ENCODE results near the gene MANF.

The MANF gene

DNA sequence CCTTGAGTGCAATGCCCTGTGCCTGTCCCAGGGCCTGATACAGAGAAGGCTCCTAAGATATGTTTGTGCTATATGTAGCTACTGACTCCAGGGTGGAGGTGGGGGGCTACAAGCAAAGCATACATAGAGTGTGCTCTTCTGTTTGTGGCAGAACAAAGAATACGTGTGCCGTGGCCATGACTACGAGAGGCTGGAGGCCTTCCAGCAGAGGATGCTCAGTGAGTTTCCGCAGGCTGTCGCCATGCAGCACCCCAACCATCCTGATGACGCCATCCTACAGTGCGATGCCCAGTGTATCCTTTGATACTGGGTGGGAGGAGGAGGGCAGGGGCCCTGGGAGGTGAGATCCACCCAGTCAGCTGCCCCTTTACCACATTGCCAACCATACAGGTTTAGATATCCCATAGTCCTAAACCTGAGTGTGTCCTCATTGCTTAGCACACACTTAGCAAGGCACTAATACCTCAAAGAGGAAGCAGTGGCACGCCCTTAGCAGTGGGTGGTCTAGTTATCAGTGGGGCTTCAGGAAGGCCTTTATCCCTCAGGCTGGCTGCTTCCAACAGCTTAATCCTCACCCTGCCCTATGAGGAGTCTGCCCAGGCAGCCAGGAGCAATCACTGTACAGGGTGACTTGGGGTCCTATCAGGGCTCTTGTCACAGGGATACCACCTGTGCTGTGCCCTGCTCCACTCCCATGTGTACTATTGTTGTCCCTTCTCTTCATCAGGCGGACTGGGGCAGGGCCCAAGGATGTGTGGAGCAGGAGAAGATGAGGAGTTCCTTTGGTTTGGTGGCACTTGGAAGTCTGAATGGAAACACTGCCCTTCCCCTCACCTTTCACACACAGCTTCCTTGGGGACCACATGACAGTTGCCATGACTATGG, 30.1 kb upstream of the MANF start:
- Histone ChIP-seq H3K4me1 (no peaks in the 10 kb centered on the region), H3K9me3 (no peaks in the 10 kb centered on the region), H3K27me3 (no peaks in the 10 kb centered on the region), H3K4me3 (ENCODE audit: low read depth, low read length) (no peak overlapping the region), H3K36me3 (no peaks in the 10 kb centered on the region)
- DNase-seq: no peak
- TF ChIP-seq, protein P1, sequence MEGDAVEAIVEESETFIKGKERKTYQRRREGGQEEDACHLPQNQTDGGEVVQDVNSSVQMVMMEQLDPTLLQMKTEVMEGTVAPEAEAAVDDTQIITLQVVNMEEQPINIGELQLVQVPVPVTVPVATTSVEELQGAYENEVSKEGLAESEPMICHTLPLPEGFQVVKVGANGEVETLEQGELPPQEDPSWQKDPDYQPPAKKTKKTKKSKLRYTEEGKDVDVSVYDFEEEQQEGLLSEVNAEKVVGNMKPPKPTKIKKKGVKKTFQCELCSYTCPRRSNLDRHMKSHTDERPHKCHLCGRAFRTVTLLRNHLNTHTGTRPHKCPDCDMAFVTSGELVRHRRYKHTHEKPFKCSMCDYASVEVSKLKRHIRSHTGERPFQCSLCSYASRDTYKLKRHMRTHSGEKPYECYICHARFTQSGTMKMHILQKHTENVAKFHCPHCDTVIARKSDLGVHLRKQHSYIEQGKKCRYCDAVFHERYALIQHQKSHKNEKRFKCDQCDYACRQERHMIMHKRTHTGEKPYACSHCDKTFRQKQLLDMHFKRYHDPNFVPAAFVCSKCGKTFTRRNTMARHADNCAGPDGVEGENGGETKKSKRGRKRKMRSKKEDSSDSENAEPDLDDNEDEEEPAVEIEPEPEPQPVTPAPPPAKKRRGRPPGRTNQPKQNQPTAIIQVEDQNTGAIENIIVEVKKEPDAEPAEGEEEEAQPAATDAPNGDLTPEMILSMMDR (IDR thresholded peaks at IDR 0.05; ENCODE audit: low read depth, low read length): no peak

DNA sequence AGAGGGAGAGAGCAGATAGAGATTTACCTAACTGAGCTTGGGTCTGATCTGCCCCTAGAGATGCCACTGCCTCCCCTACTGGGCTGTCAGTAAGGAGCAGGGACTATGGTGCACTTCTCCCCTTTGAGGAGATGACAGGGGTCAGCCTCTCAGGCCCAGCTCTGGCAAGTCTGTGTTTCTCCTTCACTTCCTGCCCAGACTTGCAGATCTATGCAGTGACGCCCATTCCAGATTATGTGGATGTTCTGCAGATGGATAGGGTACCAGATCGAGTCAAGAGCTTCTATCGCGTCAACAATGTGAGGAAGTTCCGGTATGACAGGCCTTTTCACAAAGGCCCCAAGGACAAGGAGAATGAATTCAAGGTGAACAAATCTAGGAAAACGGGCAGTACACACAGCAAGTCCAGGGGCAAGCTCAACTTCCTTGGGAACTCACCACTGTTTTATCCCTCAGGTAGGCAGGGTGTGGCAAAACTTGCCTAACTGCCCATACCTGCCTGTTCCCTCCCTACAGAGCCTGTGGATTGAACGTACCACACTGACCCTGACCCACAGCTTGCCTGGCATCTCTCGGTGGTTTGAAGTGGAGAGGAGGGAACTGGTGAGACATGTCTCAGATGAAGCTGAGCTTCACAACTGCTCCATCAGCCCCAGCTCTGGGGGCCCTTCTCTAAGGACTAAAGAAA, 29.1 kb upstream of the MANF start:
- H3K36me3 ChIP-seq: no peaks in the 10 kb centered on the region
- H3K9me3 ChIP-seq: no peaks in the 10 kb centered on the region
- H3K4me3 ChIP-seq (ENCODE audit: low read depth, low read length): no peak overlapping the region
- H3K4me1 ChIP-seq: no peaks in the 10 kb centered on the region
- TF ChIP-seq, protein P1 (IDR thresholded peaks at IDR 0.05; ENCODE audit: low read depth, low read length): no peak
- no peak for DNase-seq
- no peaks in the 10 kb centered on the region for H3K27me3 ChIP-seq

DNA sequence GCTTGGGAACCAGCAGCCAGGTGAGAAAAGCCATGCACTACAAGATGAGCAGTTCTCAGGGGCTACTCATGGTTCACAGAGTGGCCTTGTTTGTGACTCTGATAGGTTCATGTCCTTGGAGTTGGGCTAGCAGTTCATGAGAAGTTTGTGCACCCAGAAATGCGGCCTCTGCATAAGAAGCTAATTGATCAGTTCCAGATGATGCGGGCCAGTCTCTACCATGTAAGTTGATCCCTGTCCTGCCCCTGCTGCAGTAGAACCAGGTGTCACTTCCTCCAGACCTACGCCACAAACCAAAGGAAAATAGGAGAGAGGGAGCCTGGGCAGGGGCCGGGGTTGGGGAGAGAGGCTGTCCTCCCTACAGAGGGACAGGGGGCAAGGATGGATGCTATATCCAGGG, 27.2 kb upstream of the MANF start:
- H3K27me3 ChIP-seq: no peaks in the 10 kb centered on the region
- DNase-seq: no peak
- no peaks in the 10 kb centered on the region for H3K36me3 ChIP-seq
- H3K9me3 ChIP-seq: no peaks in the 10 kb centered on the region
- TF ChIP-seq, protein P1 (IDR thresholded peaks at IDR 0.05; ENCODE audit: low read depth, low read length): no peak
- no peak overlapping the region for H3K4me3 ChIP-seq (ENCODE audit: low read depth, low read length)
- H3K4me1 ChIP-seq: no peaks in the 10 kb centered on the region

DNA sequence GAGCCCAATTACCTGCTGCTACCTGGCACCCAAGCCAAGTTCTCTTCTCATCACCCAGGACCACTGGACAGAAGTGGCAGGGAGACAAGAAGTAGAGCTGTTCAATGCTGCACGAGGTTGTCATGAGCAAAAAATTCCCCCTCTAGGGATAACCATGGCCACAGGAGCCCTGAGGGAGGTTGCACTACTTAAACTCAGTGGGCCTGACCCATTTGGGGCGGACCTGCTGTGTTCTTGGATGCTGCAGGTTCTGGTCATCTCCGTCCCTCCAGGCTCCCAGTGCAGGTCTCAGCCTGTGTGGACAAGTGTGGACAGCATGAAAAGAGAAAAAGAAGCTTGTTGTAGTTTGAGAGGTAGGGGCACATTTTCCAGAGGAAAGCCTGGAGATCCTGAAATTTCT, 26.1 kb upstream of the MANF start:
- H3K36me3 ChIP-seq: no peaks in the 10 kb centered on the region
- no peak for DNase-seq

DNA sequence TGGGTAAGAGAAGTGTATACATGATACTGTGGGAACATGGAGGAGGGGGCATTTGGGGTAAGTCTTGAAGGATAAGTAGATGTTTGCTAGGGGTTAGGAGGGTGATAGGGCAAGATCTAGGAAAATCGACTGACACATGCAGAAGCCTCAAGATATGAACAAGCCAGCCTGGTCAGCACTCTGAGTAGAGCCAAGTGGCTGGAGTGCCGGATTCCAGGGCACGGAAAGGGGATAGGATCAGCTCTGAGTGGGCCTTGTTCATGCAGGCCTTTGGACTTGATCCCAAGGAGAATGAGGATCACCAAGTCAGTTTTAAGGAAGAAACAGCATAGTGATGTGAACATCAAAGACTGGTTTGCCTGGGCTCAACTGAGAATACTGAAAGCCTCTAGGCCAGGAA, 24.3 kb upstream of the MANF start:
- Histone ChIP-seq H3K4me3 (ENCODE audit: low read depth, low read length) (no peak overlapping the region), H3K9me3 (no peaks in the 10 kb centered on the region), H3K27me3 (no peaks in the 10 kb centered on the region), H3K4me1 (no peaks in the 10 kb centered on the region), H3K36me3 (no peaks in the 10 kb centered on the region)
- TF ChIP-seq, protein P1 (IDR thresholded peaks at IDR 0.05; ENCODE audit: low read depth, low read length): no peak
- DNase-seq: no peak

More for the DNA sequence above, 26.1 kb upstream of the MANF start:
- TF ChIP-seq, protein P1 (IDR thresholded peaks at IDR 0.05; ENCODE audit: low read depth, low read length): no peak
- Histone ChIP-seq H3K9me3 (no peaks in the 10 kb centered on the region), H3K4me3 (ENCODE audit: low read depth, low read length) (no peak overlapping the region), H3K27me3 (no peaks in the 10 kb centered on the region), H3K4me1 (no peaks in the 10 kb centered on the region)

DNA sequence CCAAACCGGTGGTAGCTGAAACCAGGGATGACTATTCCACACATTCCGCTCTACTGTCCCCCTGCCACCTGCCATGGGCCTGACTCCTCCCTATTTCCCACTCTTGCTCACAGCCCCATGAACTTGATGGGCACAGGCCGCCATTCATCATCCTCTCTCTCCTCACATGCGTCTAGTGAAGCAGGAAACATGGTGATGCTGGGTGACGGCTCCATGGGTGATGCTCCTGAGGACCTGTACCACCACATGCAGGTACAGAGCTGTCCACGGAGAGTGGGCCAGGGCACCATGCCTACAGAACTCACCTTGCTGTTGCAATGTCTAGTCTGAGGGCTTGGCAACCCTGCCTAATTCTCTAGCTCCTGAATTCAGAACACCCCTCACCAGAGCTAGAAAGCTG, 23.3 kb upstream of the MANF start:
- H3K4me3 ChIP-seq (ENCODE audit: low read depth, low read length): no peak overlapping the region
- H3K4me1 ChIP-seq: no peaks in the 10 kb centered on the region
- DNase-seq: no peak
- no peaks in the 10 kb centered on the region for H3K36me3 ChIP-seq
- TF ChIP-seq, protein P1 (IDR thresholded peaks at IDR 0.05; ENCODE audit: low read depth, low read length): no peak
- no peaks in the 10 kb centered on the region for H3K27me3 ChIP-seq
- no peaks in the 10 kb centered on the region for H3K9me3 ChIP-seq
